ENCODE data around the gene BCL2L15. TPM values are rescaled to one million over a fixed set of nuclear protein-coding genes. Genes with fewer than 3 reads are reported as not detected.

BCL2L15 gene
- 0.66 TPM for polyA plus RNA-seq (ENCODE audit: insufficient read length)

DNA sequence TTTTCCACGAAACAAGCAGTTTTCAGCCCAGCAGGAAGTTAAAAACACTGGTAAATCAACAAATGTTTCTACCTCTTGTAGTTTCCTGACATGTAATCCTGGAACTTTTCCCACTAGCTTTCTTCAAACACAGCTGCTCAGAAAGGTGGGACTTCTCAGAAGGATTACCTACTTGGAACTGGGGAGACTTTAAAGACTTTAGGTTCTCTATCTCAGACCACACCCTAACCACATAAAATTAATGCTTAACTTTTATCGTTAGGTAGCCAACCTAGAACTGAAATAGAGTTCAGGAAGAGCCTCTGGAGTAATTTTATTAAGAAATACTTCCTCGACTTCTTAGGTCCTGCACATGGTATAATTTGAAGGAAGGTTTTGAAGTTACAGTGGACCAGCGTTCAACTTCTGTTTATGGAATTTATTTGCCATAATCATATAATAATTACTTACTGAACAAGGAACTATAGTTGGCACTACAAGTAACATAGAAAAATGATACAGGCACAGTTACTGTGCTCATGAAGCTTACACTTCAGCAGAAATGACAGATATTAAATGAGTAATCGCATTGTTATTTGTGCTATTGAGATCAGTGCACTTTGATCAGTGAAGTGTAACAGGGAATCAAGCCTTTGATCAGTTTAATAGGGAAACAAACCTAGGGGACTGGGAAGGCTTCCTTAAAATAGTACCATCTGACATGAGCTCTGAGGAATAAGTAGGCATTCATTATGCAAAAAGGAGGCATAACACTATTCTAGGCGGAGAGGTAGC, at the start of gene BCL2L15:
Gene BCL2L15 (minus strand): TSS at position 180 of the 774 bp plus-strand sequence. CDS start 206 bp downstream, outside the sequence.
- no peak for DNase-seq

DNA sequence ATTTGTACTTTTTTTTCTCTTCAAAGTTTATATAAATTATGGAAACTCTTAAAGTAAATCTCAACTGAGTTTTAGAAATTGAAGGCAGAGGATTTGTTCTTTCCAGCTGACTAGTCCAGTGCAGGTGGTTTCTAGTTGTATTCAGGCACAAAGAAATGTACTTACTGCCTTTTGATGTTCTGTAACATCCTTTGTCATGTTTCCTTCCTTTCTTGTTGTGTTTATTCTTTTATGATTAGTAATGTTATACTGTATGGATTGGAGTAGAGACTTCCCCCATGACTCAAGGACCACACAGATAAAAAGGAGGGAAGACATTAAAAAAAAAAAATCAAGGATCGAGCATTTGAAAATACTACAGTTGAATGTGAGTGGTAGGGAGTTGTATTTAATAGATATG, 49.8 kb upstream of the BCL2L15 start:
- DNase-seq, result no peak

DNA sequence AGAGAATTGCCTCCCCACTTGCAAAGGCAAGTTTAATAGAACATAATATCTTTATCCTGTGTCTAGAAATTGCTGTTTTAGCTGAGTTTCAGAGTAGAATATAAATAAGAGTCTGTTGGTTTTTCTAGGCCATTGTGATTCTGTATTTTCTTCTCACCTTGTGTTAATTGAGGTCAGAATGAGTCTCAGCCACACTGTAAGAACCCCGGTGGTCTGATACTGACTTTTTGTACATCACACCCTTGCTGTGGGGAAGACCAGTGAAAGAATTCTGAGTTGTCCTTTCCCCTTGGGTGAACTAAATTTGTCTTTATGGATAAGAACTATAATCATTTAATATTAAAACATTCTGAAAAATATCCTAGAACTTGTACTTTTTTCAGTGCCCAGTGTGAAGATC, 48.6 kb upstream of the BCL2L15 start:
- DNase-seq, result no peak

DNA sequence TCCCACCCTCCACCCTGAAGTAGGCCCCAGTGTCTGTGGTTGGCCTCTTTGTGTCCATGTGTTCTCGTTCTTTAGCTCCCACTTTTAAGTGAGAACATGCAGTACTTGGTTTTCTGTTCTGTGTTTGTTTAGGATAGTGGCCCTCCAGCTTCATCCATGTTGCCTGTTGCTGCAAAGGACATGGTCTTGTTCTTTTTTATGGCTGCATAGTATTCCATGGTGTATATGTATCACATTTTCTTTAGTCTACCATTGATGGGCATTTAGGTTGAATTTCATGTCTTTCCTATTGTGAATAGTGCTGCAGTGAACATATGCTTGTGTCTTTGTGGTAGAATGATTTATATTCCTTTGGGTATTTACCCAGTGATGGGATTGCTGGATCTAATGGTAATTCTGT, 47.8 kb upstream of the BCL2L15 start:
- no peak for DNase-seq

DNA sequence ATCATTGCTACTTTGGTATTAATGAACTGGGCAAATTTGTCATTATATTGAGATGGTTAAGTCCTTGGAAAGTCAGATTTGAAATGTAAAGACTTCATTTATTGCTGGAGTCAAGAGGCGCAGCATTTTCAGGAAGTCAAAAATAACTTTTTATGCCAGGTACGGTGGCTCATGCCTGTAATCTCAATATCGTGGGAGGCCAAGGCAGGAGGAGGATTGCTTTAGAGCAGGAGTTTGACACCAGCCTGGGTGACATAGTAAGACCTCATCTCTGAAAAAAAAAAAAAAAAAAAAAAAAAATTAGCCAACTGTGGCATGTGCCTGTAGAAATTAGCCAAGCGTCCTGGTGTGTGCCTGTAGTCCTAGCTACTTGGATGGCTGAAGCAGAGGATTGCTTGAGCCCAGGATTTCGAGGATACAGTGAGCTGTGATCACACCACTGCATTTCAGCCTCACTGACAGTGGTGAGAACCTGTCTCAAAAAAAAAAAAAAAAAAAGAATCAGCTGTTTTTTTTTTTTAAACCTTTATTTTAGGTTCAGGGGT, 47.2 kb upstream of the BCL2L15 start:
- DNase-seq, result no peak

GRCh38 chr1:113934006-113934405, 46.6 kb upstream of the BCL2L15 start:
- no peak for DNase-seq

GRCh38 chr1:113931451-113931851, 44.1 kb upstream of the BCL2L15 start:
- no peak for DNase-seq

- peak; percentile 26 for DNase-seq
Observed at GRCh38 chr1:113930499-113931161, 43.2 kb upstream of the BCL2L15 start.

GRCh38 chr1:113929750-113930498, 42.5 kb upstream of the BCL2L15 start:
- DNase-seq, result peak; percentile 43

- peak; percentile 95 for DNase-seq
Observed at GRCh38 chr1:113928941-113929749, 41.8 kb upstream of the BCL2L15 start, which contains the start of gene HIPK1. Gene HIPK1, plus strand, starts transcription at chr1:113929324.

GRCh38 chr1:113928187-113928930, 41.0 kb upstream of the BCL2L15 start:
- DNase-seq, result peak; percentile 34

DNA sequence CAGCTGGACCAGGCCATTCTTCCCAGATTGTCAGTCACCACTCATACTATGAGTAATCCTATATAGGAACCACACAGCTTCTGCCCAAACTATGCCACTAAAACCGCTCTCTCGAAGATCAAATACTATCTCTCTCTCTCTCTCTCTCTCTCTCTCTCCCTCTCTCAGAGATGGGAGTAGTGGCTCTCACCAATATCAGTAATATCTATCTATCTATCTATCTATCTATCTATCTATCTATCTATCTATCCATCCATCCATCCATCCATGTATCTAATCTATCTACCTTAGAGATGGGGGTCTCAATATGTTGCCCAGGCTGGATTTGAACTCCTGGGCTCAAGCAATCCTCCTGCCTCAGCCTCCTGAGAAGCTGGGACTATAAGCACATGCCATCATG, 37.1 kb upstream of the BCL2L15 start:
- no peak for DNase-seq

- DNase-seq, result no peak
Observed at GRCh38 chr1:113922957-113923356, 35.6 kb upstream of the BCL2L15 start.

DNA sequence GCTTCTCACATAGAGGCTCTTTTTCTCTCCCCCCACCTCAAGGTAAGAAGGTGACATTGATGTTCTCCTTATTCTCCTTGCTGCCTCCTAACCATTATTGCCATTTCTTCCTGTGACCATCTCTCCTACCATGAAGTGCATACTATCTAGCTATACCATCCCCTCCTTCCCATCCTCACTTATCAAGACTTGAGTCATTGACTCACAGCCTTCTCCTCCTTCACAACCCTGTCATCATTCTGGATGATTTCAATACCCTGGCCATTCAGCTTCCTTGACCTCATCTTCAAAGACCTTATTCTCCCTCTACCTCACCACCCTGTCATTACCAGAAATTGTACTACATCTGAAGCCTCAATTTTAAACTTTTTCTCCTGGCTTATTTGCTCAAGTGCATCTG, 30.9 kb upstream of the BCL2L15 start:
- DNase-seq, result no peak

GRCh38 chr1:113917400-113918082, 30.2 kb upstream of the BCL2L15 start:
- no peak for DNase-seq

DNA sequence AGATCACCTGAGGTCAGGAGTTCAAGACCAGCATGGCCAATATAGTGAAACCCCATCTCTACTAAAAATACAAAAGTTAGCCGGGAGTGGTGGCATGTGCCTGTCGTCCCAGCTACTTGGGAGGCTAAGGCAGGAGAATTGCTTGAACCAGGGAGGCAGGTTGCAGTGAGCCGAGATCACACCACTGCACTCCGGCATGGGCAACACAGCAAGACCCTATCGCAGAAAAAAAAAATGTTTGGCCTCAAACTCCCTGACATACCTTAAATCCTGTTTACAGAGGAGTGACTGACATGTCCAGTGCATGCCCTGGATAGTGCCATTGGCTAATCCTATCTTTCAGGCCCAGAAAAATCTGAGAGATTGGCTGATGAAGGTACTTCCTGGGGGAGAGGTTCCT, 29.6 kb upstream of the BCL2L15 start:
- no peak for DNase-seq

GRCh38 chr1:113913887-113914664, 26.7 kb upstream of the BCL2L15 start:
- no peak for DNase-seq

GRCh38 chr1:113913312-113913668, 25.9 kb upstream of the BCL2L15 start:
- DNase-seq, result no peak

- peak; percentile 38 for DNase-seq
Observed at GRCh38 chr1:113912594-113913311, 25.4 kb upstream of the BCL2L15 start.

All from hindlimb muscle (tissue), 1 donor.